IPS-18c (cell line): ENCODE results near the gene ABCD1.
"Not testable (repeated sequence)": the region's sequence is repeated elsewhere in the genome, so short reads cannot be mapped to it uniquely, and the experiment has no call there.

ENCODE experiments used
- H3K4me3 ChIP-seq: 2 replicates; pipeline ENCODE4 v1.7.0; 2013; ENCODE audit warnings: low read depth, mild to moderate bottlenecking, low read length, moderate library complexity; ENCODE audit not compliant: insufficient read depth
- H3K9me3 ChIP-seq: one replicate; pipeline ENCODE4 v1.6.1; 2013; ENCODE audit warnings: mild to moderate bottlenecking, low read length, moderate library complexity; ENCODE audit not compliant: control insufficient read depth, insufficient read depth

Gene ABCD1

GRCh38 chrX:153692003-153692402 is 32.7 kb upstream of the ABCD1 start:
- Histone ChIP-seq H3K4me3 (no peak overlapping the region), H3K9me3 (peaks cover 9% of the 10 kb centered on the region)

GRCh38 chrX:153692611-153693156 is 32.0 kb upstream of the ABCD1 start:
- Histone ChIP-seq H3K9me3 (peaks cover 6% of the 10 kb centered on the region), H3K4me3 (no peak overlapping the region)

GRCh38 chrX:153693216-153694086 is 31.2 kb upstream of the ABCD1 start:
- Histone ChIP-seq H3K9me3 (peaks cover 6% of the 10 kb centered on the region), H3K4me3 (no peak overlapping the region)

GRCh38 chrX:153694256-153694655 is 30.4 kb upstream of the ABCD1 start:
- H3K4me3 ChIP-seq, H3K9me3 ChIP-seq: not testable (repeated sequence)

DNA sequence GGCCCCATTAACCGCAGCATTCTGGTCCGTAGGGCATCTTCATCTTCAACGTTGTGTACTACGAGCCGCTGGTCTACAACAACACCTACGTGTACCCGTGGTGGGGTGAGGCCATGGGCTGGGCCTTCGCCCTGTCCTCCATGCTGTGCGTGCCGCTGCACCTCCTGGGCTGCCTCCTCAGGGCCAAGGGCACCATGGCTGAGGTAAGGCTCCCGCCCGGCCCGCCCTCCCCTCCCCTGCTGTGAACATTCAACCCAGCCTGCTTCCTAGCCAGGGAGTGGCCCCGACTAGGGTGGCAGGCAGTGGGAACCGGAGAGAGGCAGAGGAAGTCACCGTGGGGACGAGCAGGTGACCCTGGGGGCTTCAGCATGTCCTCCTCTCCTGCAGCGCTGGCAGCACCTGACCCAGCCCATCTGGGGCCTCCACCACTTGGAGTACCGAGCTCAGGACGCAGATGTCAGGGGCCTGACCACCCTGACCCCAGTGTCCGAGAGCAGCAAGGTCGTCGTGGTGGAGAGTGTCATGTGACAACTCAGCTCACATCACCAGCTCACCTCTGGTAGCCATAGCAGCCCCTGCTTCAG is 29.9 kb upstream of the ABCD1 start:
- no peak overlapping the region for H3K4me3 ChIP-seq
- H3K9me3 ChIP-seq: peaks cover 6% of the 10 kb centered on the region

- peaks cover 6% of the 10 kb centered on the region for H3K9me3 ChIP-seq
- H3K4me3 ChIP-seq: no peak overlapping the region
These were observed 28.6 kb upstream of the ABCD1 start for GRCh38 chrX:153696100-153696499.

DNA sequence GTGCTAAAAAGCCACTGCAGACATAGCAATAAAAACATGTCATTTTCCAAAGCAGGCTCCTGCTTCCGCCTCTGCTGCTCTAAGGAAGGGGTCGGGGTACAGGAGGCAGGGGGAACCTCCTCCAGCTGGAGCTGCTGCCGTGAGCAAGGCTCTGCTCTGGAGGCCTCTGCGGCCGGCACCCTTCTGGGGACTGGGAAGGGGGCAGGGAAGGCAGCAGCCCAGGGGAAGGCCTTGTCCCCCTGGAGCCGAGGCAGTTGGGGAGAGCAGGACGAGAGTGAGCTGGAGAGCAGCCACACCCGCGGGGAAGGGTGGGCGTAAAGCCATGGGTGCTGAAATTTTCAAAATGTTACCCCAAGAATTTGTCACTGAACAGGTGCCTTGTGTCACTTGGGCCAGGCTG is 28.1 kb upstream of the ABCD1 start:
- H3K9me3 ChIP-seq, H3K4me3 ChIP-seq: not testable (repeated sequence)

DNA sequence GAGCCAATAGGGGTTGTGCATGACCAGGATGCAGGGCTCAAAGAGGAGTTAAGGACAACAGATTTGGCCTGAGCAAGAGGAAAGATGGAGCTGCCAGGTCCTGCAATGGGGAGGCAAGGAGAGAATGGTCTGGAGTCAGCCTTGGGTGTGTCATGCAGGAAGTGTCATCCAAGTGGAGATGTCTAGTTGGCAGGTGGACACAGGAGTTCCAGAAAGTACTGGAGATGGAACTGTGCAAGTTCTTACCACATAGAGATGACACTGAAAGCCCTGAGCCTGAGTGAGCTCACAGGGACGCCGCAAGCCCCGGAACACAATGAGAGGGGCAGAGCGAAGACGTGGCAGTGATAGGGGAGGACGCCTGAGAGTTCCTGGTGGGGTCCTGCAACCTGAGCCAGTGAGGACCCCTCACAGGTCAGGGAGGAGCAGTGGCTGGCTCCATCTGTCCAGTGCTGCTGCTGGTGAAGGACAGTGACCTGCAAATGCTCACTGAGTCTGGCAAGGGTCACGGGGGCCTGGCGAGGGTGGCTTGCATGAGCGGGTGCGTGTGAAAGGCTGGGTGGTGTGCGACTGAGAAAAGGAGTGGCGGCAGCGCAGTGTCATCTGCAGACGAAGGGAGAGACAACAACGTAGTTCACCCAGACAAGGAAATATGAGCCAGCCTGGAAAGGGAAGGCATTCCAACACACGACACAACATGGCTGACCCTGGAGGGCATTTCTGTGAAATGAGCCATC is 27.5 kb upstream of the ABCD1 start:
- not testable (repeated sequence) for H3K4me3 ChIP-seq, H3K9me3 ChIP-seq

GRCh38 chrX:153697924-153698865 is 26.5 kb upstream of the ABCD1 start:
- H3K4me3 ChIP-seq: no peak overlapping the region
- H3K9me3 ChIP-seq: no peaks in the 10 kb centered on the region

GRCh38 chrX:153699210-153699783 is 25.4 kb upstream of the ABCD1 start:
- H3K4me3 ChIP-seq, H3K9me3 ChIP-seq: not testable (repeated sequence)

DNA sequence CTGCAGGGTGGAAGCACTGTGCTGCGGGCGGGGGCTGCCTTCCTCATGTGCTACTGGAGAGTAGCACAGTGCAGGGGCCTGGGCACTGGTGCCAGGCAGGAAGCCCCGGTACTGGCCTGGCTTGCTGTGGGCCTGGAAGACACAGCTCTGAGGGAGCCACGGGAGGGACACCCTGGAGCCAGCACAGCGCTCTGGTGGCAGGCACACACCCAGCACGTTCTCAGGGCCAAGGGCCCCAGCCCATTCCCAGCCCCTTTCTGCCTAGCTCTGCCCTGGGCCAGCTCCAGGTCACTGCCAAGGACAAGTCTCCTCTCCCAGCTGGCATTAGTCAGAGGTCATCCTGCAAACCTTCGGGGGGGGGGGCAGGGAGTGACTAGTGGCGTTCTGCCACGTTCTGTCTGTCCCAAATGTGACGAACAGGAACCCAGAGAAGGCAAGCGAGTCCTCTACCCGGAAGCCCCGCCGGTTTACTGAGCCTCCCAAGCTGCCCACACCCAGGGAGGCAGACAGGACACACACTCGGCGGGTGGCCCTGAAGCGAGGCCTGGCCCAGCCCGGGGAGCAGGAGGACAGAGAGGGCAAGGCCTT is 24.8 kb upstream of the ABCD1 start:
- not testable (repeated sequence) for H3K9me3 ChIP-seq, H3K4me3 ChIP-seq

- Histone ChIP-seq H3K9me3 (peaks cover 8% of the 10 kb centered on the region), H3K4me3 (no peak overlapping the region)
These were observed 24.2 kb upstream of the ABCD1 start for GRCh38 chrX:153700376-153700945.

DNA sequence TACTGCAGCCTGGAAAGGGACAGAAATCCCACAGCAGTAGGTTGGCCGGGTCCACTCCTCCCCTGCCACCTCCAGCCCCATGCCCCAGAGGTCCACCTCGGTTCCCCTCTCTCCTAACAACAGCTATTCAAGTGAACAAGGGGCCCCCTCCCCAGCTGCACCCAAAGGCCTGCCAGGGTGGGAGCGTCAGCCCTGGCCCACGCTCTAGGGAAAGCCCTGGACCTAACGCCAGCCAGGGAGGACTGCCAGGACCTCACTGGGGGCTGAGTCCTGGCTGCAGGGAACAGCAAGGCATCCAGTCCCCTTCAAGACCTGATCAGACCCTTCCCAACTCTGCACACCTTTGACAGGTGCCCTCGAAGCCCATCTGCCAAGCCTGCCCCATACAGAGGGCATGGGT is 23.7 kb upstream of the ABCD1 start:
- Histone ChIP-seq H3K9me3 (peaks cover 8% of the 10 kb centered on the region), H3K4me3 (no peak overlapping the region)

DNA sequence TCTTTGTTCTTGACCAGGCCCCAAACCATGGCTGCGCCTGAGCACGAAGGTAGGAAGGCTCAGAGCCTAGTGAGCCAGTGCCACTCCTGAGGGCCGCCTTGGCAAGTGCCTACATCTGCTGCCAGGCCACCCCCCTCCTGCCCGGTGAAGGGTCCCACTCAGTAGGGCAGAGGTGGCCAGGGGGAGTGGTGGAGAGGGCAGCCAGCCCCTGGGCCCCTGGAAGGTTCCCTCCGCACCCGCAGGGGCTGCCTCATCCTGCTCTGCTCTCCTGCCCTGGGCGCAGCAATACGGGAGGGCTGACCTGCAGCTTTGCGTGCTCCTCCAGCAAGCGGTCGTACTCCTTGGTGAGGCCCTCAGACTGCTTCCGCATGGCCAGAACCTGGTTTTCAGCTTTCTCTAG is 22.9 kb upstream of the ABCD1 start:
- Histone ChIP-seq H3K4me3 (no peak overlapping the region), H3K9me3 (peaks cover 8% of the 10 kb centered on the region)

DNA sequence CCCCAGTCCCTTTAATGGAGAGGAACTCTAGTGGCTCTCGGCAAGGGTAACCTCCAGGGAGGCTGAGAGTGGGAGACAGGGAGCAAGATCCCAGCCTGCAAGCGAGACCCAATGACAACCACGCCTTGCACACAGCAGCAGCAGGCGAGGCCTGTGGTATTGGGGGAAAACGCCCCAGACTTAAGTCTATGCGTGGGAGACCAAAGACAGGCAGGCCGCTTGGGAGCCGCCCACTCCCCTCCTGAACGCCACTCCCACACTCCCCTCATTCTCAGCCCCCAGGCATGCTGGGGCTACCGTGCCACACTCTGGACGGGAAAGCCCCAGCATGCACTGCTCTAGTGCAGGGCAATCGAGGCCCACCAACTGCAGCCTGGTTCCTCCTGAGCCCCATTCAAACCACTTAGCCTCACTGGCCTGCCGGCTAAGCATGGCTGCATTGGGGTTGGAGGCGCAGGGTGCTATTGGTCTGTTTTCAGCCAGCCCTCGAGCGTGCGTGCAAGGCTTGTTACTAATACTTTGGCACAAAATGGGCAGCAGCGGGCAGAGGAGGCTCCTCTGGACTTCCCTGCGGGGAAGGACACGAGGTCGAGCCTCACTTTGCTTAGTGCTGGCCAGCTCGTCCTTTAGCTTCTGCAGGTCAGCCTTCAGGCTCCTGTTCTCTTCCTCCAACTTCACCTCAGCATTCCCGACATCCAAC is 22.2 kb upstream of the ABCD1 start:
- Histone ChIP-seq H3K4me3 (no peak overlapping the region), H3K9me3 (peaks cover 8% of the 10 kb centered on the region)

- H3K9me3 ChIP-seq: peaks cover 8% of the 10 kb centered on the region
- H3K4me3 ChIP-seq: no peak overlapping the region
These were observed 21.7 kb upstream of the ABCD1 start for GRCh38 chrX:153703036-153703370.
